Pulmonary artery endothelial cell (primary cell): ENCODE results near the gene KRTAP4-2. TPM values are rescaled to one million over a fixed set of nuclear protein-coding genes. Genes with fewer than 3 reads are reported as not detected.
"Not testable (repeated sequence)": the region's sequence is repeated elsewhere in the genome, so short reads cannot be mapped to it uniquely, and the experiment has no call there.

Experiments
- DNase-seq: peaks from one replicate; pipeline ENCODE4 v3.0.0-alpha.2; 2011; ENCODE audit warnings: low read depth, low spot score
- total RNA-seq: library from RNA; depleted of rRNA; stranded (reverse); fragments of >200 nt; gene quantifications from 2 replicates; pipeline ENCODE4 v1.2.3, GENCODE V29; 2014

Gene KRTAP4-2
- total RNA-seq = not detected in 2 replicates

DNA sequence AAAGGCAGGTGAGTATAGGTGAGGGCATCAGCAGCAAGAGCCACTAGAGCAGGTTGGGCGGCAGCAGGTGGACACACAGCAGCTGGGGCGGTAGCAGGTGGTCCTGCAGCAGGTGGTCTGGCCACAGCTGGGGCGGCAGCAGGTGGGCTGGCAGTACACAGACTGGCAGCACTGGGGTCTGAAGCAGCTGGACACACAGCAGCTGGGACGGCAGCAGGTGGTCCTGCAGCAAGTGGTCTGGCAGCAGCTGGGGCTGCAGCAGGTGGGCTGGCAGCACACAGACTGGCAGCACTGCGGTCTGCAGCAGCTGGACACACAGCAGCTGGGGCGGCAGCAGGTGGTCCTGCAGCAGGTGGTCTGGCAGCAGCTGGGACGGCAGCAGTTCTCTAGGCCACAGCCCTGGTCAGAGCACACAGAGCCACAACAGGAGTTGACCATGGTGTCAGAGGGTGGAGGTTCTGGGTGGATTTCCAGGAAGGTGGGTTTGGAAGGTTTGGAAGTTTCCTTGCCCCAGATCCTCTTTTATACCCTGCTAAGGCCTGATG, at the start of gene KRTAP4-2:
TSS of gene KRTAP4-2 (minus strand) at position 495 of the 545 bp plus-strand sequence. CDS start at position 438, 57 bp downstream.
- DNase-seq = no peak

DNA sequence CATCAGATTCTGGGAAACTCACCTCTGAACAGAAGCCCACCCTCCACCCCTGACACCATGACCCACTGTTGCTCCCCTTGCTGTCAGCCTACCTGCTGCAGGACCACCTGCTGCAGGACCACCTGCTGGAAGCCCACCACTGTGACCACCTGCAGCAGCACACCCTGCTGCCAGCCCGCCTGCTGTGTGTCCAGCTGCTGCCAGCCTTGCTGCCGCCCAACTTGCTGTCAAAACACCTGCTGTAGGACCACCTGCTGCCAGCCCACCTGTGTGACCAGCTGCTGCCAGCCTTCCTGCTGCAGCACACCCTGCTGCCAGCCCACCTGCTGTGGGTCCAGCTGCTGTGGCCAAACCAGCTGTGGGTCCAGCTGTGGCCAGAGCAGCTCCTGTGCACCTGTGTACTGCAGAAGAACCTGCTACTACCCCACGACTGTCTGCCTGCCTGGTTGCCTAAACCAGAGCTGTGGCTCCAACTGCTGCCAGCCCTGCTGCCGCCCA, 48.6 kb upstream of the KRTAP4-2 start, which contains the start of gene KRTAP9-2:
TSS of gene KRTAP9-2 (plus strand) at position 51 of the 498 bp plus-strand sequence. CDS start at position 58, 7 bp downstream.
- DNase-seq = not testable (repeated sequence)

GRCh38 chr17:41226051-41226450, 48.0 kb upstream of the KRTAP4-2 start:
- DNase-seq = no peak

DNA sequence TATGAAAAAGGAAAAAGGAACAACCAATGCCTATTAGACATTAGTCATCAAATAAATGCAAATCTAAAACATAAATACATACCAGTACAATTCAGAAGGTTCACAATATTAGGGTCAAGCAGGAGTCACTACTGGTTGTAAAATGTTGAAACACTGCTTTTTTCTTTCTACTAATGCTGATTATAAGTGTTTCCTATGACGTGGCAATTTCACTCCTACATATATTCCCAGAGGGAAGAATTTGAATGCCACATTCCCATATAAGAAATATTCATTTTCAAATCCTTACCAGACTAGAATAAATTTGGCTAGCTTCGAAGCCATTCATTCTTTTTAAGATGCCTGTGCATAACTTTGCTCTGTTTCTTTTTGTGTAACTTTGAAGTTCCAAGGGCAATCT, 45.8 kb upstream of the KRTAP4-2 start:
- no peak for DNase-seq

- no peak for DNase-seq
These were observed 37.7 kb upstream of the KRTAP4-2 start for GRCh38 chr17:41215681-41216080.

DNA sequence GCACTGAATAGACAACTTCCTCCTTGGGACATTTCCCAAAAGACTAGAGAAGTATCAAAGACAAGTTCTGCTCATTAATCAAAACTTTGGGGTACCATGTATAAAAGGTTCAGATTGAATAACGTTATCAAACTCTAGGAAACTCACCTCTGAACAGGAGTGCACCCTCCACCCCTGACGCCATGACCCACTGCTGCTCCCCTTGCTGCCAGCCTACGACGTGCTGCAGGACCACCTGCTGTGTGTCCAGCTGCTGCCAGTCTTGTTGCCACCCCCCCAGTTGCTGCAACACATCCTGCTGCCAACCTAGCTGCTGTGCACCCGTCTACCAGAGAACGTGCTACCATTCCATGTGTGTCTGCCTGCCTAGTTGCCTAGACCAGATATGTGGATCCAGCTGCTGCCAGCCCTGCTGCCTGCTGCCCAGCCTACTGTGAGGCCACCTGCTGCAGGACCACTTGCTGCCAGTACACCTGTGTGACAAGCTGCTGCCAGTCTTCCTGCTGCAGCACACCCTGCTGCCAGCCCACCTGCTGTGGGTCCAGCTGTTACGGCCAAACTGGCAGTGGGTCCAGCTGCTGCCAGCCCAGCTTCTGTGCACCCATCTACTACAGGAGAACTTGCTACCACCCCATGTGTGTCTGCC, 34.6 kb upstream of the KRTAP4-2 start:
- DNase-seq = no peak

GRCh38 chr17:41211845-41212466, 33.9 kb upstream of the KRTAP4-2 start:
- DNase-seq = no peak

GRCh38 chr17:41199421-41200078, 21.5 kb upstream of the KRTAP4-2 start:
- DNase-seq = no peak

- no peak for DNase-seq
These were observed 18.0 kb upstream of the KRTAP4-2 start for GRCh38 chr17:41196068-41196467.

- no peak for DNase-seq
These were observed 12.3 kb upstream of the KRTAP4-2 start for GRCh38 chr17:41190328-41190727.

- not testable (repeated sequence) for DNase-seq
These were observed 11.9 kb upstream of the KRTAP4-2 start, which contains the start of gene KRTAP9-1 for GRCh38 chr17:41189837-41190318. KRTAP9-1 (plus strand) TSS chr17:41189887; CDS start chr17:41189887, 0 bp downstream.

GRCh38 chr17:41186872-41187271, 8.9 kb upstream of the KRTAP4-2 start:
- no peak for DNase-seq

GRCh38 chr17:41185001-41185400, 7.0 kb upstream of the KRTAP4-2 start:
- no peak for DNase-seq

DNA sequence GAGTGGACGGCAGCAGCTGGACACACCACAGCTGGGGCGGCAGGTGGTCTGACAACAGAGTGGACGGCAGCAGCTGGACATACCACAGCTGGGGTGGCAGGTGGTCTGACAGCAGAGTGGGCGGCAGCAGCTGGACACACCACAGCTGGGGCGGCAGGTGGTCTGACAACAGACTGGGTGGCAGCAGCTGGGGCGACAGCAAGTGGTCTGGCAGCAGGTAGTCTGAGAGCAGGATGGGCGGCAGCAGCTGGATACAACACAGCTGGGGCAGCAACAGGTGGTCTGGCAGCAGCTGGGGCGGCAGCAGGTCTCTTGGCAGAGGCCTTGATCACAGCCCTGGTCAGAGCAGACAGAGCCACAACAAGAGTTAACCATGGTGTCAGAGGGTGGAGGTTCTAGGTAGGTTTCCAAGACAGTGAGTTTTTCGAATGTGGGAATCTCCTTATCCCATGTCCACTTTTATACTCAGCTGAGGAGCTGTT, 6.5 kb upstream of the KRTAP4-2 start, which contains the start of gene KRTAP4-1:
TSS of gene KRTAP4-1 (minus strand) at position 432 of the 482 bp plus-strand sequence. CDS start at position 375, 57 bp downstream.
- no peak for DNase-seq

GRCh38 chr17:41178843-41179616, 1.0 kb upstream of the KRTAP4-2 start:
- DNase-seq = no peak

GRCh38 chr17:41178341-41178740, 320 bp upstream of the KRTAP4-2 start:
- no peak for DNase-seq

DNA sequence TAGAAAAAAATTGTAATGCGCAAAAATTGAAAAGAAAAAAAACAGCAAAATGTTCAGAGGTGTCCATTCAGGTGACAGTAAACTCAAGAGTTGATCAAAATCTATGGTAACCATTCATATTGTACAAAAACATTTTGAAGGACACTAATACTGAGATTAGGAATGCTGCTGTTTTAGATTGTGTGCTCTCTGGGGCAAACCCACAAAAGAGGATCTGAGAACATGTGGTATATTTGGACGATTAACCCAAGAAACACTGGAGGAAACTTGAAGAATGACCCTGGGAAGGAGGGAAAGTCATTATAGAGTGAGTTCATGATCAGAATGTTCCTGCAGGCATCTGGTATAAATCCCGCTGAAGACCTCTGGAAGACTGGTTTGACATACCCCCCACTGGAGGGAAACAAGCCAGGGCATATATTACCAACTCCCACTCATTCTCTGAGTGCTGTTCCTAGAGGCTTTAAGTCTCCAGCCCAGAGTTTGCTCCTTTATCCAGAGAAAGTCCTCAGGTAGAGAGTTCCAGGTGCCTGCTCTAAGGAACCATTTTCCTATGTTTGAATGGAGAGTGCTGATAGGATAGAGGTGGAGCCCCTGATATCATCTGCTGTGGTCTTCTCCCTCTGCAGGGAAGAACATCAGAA, 1.2 kb downstream of the KRTAP4-2 start:
- no peak for DNase-seq

- DNase-seq = no peak
These were observed 6.1 kb downstream of the KRTAP4-2 start for GRCh38 chr17:41171886-41172285.

- DNase-seq = no peak
These were observed 9.9 kb downstream of the KRTAP4-2 start, which contains the start of gene KRTAP4-3 for GRCh38 chr17:41168121-41168520. KRTAP4-3 (minus strand) TSS chr17:41168221; CDS start chr17:41168172, 49 bp downstream.

GRCh38 chr17:41167561-41167960, 10.5 kb downstream of the KRTAP4-2 start:
- DNase-seq = no peak
